SK-N-SH (cell line): Measurements from ENCODE around the gene HELT.

Experiments
- CTCF ChIP-seq: fragments of 200-600 bp; sonication (generic); IDR thresholded peaks from 2 replicates; pipeline ENCODE4 v1.6.1; 2017; ENCODE audit warnings: antibody characterized with exemption, mild to moderate bottlenecking, moderate library complexity
- EP300 ChIP-seq, 2 experiments: IDR thresholded peaks; 2 replicates each; pipeline versions ENCODE4 v1.4.0 to v1.6.1; 2012; ENCODE audit warnings: borderline replicate concordance in 1 of 2, low read depth in 1 of 2, low read length in 1 of 2
- EZH2phosphoT487 ChIP-seq: fragments of 200-600 bp; sonication (generic); IDR thresholded peaks from 2 replicates; pipeline ENCODE4 v1.6.1; 2017; ENCODE audit warnings: low read depth, mixed run types, mild to moderate bottlenecking, antibody characterized with exemption, moderate library complexity, borderline replicate concordance
- FOSL2 ChIP-seq: IDR thresholded peaks from 2 replicates; pipeline ENCODE4 v1.4.0; 2012; ENCODE audit warnings: low read depth, mild to moderate bottlenecking, moderate library complexity, borderline replicate concordance
- GABPA ChIP-seq: IDR thresholded peaks from 2 replicates; pipeline ENCODE4 v1.4.0; 2012; ENCODE audit warnings: low read depth, mild to moderate bottlenecking
- JUND ChIP-seq: IDR thresholded peaks from 2 replicates; pipeline ENCODE4 v1.4.0; 2012
- MAX ChIP-seq: IDR thresholded peaks from 2 replicates; pipeline ENCODE4 v1.4.0; 2012; ENCODE audit warnings: low read depth
- POLR2AphosphoS5 ChIP-seq: IDR thresholded peaks from 2 replicates; pipeline ENCODE4 v1.6.1; 2012; ENCODE audit warnings: low read depth, low read length
- RAD21 ChIP-seq: IDR thresholded peaks from 2 replicates; pipeline ENCODE4 v1.6.1; 2012; ENCODE audit warnings: mild to moderate bottlenecking, low read length
- RFX5 ChIP-seq: IDR thresholded peaks from 2 replicates; pipeline ENCODE4 v1.6.1; 2012; ENCODE audit warnings: mild to moderate bottlenecking, improper control_type of control experiment, low read length
- SMC3 ChIP-seq: IDR thresholded peaks from 2 replicates; pipeline ENCODE4 v1.6.1; 2012; ENCODE audit warnings: low read depth, low read length, improper control_type of control experiment
- TF ChIP-seq, protein P1 (sequence below): fragments of 150-350 bp; IDR thresholded peaks from 2 replicates; pipeline ENCODE4 v1.6.1; 2017; ENCODE audit warnings: antibody characterized with exemption, low read length, low read depth, borderline replicate concordance

- TF ChIP-seq CTCF (peak; percentile 59), EZH2phosphoT487 (no peak), RAD21 (peak; percentile 60), MAX (no peak), POLR2AphosphoS5 (no peak), SMC3 (peak; percentile 41; the same call in 1 of the 2 replicates), GABPA (no peak), EP300 (IDR thresholded peaks at IDR 0.05; ENCODE audit: borderline replicate concordance in 1 of 2, low read depth in 1 of 2, low read length in 1 of 2) (no peak), FOSL2 (no peak), RFX5 (no peak), JUND (no peak)
- TF ChIP-seq, protein P1, sequence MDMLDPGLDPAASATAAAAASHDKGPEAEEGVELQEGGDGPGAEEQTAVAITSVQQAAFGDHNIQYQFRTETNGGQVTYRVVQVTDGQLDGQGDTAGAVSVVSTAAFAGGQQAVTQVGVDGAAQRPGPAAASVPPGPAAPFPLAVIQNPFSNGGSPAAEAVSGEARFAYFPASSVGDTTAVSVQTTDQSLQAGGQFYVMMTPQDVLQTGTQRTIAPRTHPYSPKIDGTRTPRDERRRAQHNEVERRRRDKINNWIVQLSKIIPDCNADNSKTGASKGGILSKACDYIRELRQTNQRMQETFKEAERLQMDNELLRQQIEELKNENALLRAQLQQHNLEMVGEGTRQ: no peak
These were observed 6.9 kb upstream of the HELT start for GRCh38 chr4:185011408-185011807.
